ENCODE measurements around the gene TRPM3.
A peak's percentile ranks its signal among the peaks of the same experiment; 100 is the strongest.

TRPM3 gene

DNA sequence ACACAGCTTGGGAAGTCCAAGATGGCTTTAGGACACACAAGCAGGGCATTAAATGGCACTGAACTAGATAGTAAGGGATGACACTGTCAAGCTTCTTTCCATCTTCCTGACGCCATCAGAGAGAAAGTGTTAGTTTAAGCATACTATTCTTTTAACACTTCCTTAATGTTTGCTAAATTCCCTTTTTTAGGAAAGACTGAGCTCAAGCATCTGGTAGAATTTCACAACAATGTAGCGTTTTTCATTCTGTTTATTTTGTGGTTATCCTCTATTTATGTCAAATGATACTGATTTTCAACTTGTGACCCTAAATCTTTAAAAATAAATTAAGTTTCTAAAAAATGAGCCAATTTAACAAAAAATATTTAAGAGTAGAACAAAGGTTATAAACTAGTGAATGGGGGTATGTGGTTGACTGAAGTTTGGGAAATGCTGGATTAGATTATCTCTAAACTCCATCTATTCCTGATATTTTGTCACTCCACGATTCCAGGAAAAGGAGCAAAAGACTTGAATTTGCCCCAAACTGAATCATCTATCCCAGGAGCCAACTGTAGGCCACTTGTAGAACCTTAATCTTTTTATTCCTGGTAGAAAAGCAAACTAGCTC lies 559.5 kb downstream of the TRPM3 start:
- Histone ChIP-seq H3K4me1 (ENCODE audit: control insufficient read depth in 5 of 5, insufficient read depth in 5 of 5, low read length in 5 of 5) (peaks cover 2 to 35% (median 19%) of the 10 kb centered on the region in 5 donors), H3K36me3 (ENCODE audit: control insufficient read depth in 5 of 5, insufficient read depth in 5 of 5, low read length in 5 of 5) (no peaks in the 10 kb centered on the region), H3K4me3 (ENCODE audit: low read depth in 1 of 5, low read length in 5 of 5) (no peak overlapping the region), H3K27me3 (ENCODE audit: control insufficient read depth in 5 of 5, insufficient read depth in 4 of 5, low read length in 5 of 5) (no peaks in the 10 kb centered on the region), H3K27ac (ENCODE audit: low read depth, low read length) (peak overlapping the region; percentile 11), H3K9me3 (ENCODE audit: control insufficient read depth in 5 of 5, low read length in 5 of 5) (no peaks in the 10 kb centered on the region), H3K9ac (ENCODE audit: low read length in 5 of 5) (no peak overlapping the region)

DNA sequence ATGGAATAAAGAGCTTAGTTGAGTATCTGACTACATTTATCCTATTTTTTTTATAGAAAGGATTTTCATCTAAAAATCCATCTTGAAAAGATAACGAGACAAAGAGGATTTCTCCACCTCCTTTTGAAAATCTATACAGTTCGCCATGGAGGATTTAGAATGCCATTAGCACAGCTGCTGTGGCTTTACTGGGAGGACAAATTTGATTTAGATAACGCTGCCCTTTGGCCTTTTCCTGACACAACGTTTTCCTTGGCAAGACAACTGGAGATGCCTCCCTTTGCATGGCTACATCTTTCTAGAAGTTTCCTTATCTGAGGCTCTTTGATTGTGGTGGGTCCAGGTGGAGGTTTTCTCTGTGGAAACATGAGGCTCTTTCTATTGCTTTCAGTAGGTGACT lies 560.3 kb downstream of the TRPM3 start:
- H3K9ac ChIP-seq (ENCODE audit: low read length in 5 of 5) = no peak overlapping the region
- no peaks in the 10 kb centered on the region for H3K9me3 ChIP-seq (ENCODE audit: control insufficient read depth in 5 of 5, low read length in 5 of 5)
- no peaks in the 10 kb centered on the region for H3K36me3 ChIP-seq (ENCODE audit: control insufficient read depth in 5 of 5, insufficient read depth in 5 of 5, low read length in 5 of 5)
- peaks cover 2 to 35% (median 19%) of the 10 kb centered on the region in 5 donors for H3K4me1 ChIP-seq (ENCODE audit: control insufficient read depth in 5 of 5, insufficient read depth in 5 of 5, low read length in 5 of 5)
- H3K27ac ChIP-seq (ENCODE audit: low read depth, low read length) = peak overlapping the region; percentile 11
- H3K27me3 ChIP-seq (ENCODE audit: control insufficient read depth in 5 of 5, insufficient read depth in 4 of 5, low read length in 5 of 5) = no peaks in the 10 kb centered on the region
- H3K4me3 ChIP-seq (ENCODE audit: low read depth in 1 of 5, low read length in 5 of 5) = no peak overlapping the region

DNA sequence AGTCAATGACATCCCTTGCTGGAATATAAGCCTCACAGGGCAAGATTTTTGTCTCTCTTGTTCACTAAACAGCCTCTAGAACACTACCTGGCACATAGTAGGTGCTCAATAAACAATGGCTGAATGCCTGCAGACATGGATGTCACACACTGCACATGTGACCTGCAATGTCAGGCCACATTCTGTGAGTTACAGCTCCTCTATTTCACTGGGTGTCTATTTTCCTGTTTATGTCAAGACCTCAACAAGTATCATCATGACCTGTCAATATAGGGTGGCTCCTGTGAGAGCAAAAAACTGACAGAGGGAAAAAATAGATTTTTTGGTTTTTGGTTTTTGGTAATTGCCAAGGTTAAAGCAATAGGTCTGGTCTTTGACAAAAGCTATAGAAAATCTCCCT lies 562.3 kb downstream of the TRPM3 start:
- H3K4me1 ChIP-seq (ENCODE audit: control insufficient read depth in 5 of 5, insufficient read depth in 5 of 5, low read length in 5 of 5) = peaks cover 4 to 48% (median 33%) of the 10 kb centered on the region in 5 donors
- H3K27me3 ChIP-seq (ENCODE audit: control insufficient read depth in 5 of 5, insufficient read depth in 4 of 5, low read length in 5 of 5) = no peaks in the 10 kb centered on the region
- H3K4me3 ChIP-seq (ENCODE audit: low read depth in 1 of 5, low read length in 5 of 5) = no peak overlapping the region
- no peaks in the 10 kb centered on the region for H3K9me3 ChIP-seq (ENCODE audit: control insufficient read depth in 5 of 5, low read length in 5 of 5)
- H3K9ac ChIP-seq (ENCODE audit: low read length in 5 of 5) = no peak overlapping the region
- no peaks in the 10 kb centered on the region for H3K36me3 ChIP-seq (ENCODE audit: control insufficient read depth in 5 of 5, insufficient read depth in 5 of 5, low read length in 5 of 5)
- no peak overlapping the region for H3K27ac ChIP-seq (ENCODE audit: low read depth, low read length)

DNA sequence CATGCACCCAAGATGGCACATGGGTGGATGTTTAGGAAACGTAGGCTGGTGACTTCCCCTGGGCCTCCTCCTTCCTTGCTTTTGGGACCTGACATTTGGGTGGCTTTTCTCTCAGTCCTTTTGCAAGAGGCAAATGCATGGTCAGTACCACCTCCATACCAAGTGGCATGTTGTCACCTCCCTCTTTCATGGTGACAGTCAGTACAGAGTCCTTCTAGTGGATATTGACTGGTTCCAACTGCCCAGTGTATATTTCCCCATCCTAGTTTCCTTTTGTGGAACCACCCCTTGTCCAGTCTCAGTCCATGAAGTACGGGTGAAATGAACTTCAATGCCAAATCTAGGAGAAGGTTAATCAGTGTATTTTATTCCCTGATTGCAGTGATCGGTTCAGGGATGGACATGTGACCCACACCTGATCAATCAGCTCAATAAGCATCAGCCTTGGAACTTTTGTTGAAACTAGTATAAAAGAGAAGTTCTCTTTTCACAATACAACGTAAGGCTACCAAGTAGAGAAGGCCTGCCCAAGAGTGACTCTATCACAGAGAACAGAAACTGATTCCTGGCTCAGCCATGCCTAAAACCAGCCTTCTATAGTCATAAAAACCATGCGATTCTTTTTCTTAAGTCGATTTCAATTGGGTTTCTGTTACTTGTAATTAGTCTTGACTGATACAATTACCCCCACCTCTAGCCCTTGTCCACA lies 563.6 kb downstream of the TRPM3 start:
- Histone ChIP-seq H3K4me3 (ENCODE audit: low read depth in 1 of 5, low read length in 5 of 5) (no peak overlapping the region), H3K27ac (ENCODE audit: low read depth, low read length) (no peak overlapping the region), H3K27me3 (ENCODE audit: control insufficient read depth in 5 of 5, insufficient read depth in 4 of 5, low read length in 5 of 5) (no peaks in the 10 kb centered on the region)

DNA sequence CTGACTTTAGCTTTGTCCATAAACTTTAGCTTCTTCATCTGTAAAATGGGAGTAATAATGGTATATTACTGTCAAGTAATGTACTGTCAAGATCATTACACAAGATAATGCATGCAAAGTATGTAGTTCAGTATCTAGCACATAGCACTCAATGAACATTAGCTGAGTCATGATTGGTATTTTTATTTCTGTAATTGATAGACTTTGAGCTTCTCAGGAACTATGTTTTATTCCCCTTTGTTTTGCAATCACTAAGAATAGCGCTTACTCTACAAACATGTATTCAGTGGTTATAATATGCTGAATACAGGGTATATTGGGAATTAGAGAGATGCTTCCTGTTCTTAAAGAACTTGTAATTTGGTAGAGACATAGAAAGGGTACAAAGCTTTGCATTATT lies 564.6 kb downstream of the TRPM3 start:
- Histone ChIP-seq H3K36me3 (ENCODE audit: control insufficient read depth in 5 of 5, insufficient read depth in 5 of 5, low read length in 5 of 5) (no peaks in the 10 kb centered on the region), H3K4me1 (ENCODE audit: control insufficient read depth in 5 of 5, insufficient read depth in 5 of 5, low read length in 5 of 5) (peaks cover 4 to 32% (median 28%) of the 10 kb centered on the region in 5 donors), H3K27me3 (ENCODE audit: control insufficient read depth in 5 of 5, insufficient read depth in 4 of 5, low read length in 5 of 5) (no peaks in the 10 kb centered on the region), H3K9me3 (ENCODE audit: control insufficient read depth in 5 of 5, low read length in 5 of 5) (no peaks in the 10 kb centered on the region), H3K4me3 (ENCODE audit: low read depth in 1 of 5, low read length in 5 of 5) (no peak overlapping the region), H3K9ac (ENCODE audit: low read length in 5 of 5) (no peak overlapping the region), H3K27ac (ENCODE audit: low read depth, low read length) (no peak overlapping the region)

More for the DNA sequence above, 563.6 kb downstream of the TRPM3 start:
- Histone ChIP-seq H3K36me3 (ENCODE audit: control insufficient read depth in 5 of 5, insufficient read depth in 5 of 5, low read length in 5 of 5) (no peaks in the 10 kb centered on the region), H3K9ac (ENCODE audit: low read length in 5 of 5) (no peak overlapping the region), H3K9me3 (ENCODE audit: control insufficient read depth in 5 of 5, low read length in 5 of 5) (no peaks in the 10 kb centered on the region), H3K4me1 (ENCODE audit: control insufficient read depth in 5 of 5, insufficient read depth in 5 of 5, low read length in 5 of 5) (peaks cover 4 to 41% (median 30%) of the 10 kb centered on the region in 5 donors)

DNA sequence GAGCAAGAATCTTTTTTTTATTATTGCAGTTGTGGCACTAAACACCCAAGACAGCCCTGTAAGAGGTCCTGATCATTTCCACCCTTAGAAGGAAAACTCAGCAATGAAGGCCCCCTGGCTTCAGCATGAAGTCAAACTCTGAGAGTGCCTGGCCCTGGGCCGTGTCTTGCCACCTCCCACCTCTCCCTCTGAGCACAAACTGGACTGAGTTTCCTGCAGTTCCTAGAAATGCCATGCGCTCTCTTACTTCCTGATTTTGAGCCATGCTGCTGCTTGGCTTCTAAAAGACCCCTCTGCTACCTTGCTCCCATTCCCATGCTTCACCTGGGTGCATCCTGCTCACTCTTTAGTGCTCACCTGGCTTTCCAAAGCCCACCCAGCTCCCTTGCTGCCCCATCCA lies 566.5 kb downstream of the TRPM3 start:
- H3K36me3 ChIP-seq (ENCODE audit: control insufficient read depth in 5 of 5, insufficient read depth in 5 of 5, low read length in 5 of 5) = no peaks in the 10 kb centered on the region
- H3K4me3 ChIP-seq (ENCODE audit: low read depth in 1 of 5, low read length in 5 of 5) = no peak overlapping the region
- peaks cover 4 to 26% (median 24%) of the 10 kb centered on the region in 5 donors for H3K4me1 ChIP-seq (ENCODE audit: control insufficient read depth in 5 of 5, insufficient read depth in 5 of 5, low read length in 5 of 5)
- no peaks in the 10 kb centered on the region for H3K27me3 ChIP-seq (ENCODE audit: control insufficient read depth in 5 of 5, insufficient read depth in 4 of 5, low read length in 5 of 5)
- H3K9ac ChIP-seq (ENCODE audit: low read length in 5 of 5) = no peak overlapping the region
- H3K27ac ChIP-seq (ENCODE audit: low read depth, low read length) = peak overlapping the region; percentile 29
- H3K9me3 ChIP-seq (ENCODE audit: control insufficient read depth in 5 of 5, low read length in 5 of 5) = no peaks in the 10 kb centered on the region

DNA sequence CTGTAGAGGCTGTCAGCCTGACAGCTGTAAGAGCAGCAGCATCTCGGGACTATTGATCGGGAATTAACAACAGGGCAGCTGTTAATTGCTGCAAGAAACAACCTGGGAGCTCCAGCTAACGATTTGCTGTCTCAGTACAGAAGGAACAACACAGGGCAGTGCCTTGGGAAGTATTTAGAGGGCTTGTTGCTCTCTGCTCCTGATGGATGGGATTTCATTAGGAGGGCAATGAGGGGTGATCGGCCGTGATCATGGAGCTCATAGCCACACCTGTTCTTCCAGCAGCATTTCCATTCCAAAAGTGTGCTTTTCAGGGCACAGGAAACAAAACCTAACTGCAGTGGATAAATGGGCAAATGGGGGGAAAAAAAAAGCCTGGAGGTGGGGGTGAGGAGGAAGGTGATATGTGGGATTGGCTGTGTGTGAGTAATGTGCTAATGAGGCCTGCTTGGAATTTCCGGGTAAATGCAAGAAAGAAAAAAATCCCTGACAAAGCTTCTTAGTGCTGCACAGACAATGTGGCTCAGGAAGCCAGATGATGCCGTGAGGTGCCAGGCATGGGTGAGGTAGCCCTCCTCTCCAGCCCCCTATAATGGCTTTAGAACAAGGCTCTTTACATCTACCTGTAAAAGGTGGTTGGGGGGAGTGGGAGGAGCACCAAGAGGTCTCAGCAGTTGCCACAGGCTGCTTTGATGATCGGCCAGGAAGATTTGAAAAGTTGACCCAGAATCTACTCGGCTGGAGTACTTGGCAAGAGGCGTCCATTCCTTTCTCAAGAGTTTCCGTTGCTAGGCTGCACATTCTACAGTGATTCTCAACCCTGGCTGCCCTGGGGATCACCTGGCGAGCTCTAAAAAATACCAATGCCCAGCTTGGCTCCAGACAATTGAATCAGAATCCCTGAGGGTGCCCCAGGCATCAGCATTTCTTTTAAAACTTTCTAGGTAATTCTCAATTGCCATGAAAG lies 567.4 kb downstream of the TRPM3 start:
- Histone ChIP-seq H3K9me3 (ENCODE audit: control insufficient read depth in 5 of 5, low read length in 5 of 5) (no peaks in the 10 kb centered on the region), H3K27me3 (ENCODE audit: control insufficient read depth in 5 of 5, insufficient read depth in 4 of 5, low read length in 5 of 5) (no peaks in the 10 kb centered on the region), H3K27ac (ENCODE audit: low read depth, low read length) (peak overlapping the region; percentile 29), H3K4me3 (ENCODE audit: low read depth in 1 of 5, low read length in 5 of 5) (no peak overlapping the region), H3K4me1 (ENCODE audit: control insufficient read depth in 5 of 5, insufficient read depth in 5 of 5, low read length in 5 of 5) (peaks cover 4 to 26% (median 24%) of the 10 kb centered on the region in 5 donors), H3K9ac (ENCODE audit: low read length in 5 of 5) (no peak overlapping the region), H3K36me3 (ENCODE audit: control insufficient read depth in 5 of 5, insufficient read depth in 5 of 5, low read length in 5 of 5) (no peaks in the 10 kb centered on the region)

DNA sequence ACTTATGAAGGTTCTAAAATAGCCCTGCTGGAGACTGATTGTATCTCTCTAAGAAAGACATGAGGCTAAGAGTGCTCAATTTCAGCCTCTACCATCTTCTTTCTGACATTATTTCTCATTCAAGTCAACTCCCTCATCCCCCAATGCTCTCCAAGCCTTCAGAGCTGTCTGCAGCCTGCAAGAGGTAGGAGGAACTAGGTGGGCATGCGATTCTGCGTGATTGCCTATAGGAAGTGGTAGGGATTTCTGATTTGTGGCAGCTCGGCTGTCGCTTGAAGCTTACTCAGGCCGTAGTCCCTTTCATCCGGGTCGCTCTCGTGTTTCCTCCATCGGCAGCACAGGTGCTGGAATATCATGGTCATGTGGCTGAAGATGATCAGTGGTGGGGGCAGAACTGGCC lies 568.9 kb downstream of the TRPM3 start:
- no peak overlapping the region for H3K9ac ChIP-seq (ENCODE audit: low read length in 5 of 5)
- H3K9me3 ChIP-seq (ENCODE audit: control insufficient read depth in 5 of 5, low read length in 5 of 5) = no peaks in the 10 kb centered on the region
- peaks cover 4 to 26% (median 24%) of the 10 kb centered on the region in 5 donors for H3K4me1 ChIP-seq (ENCODE audit: control insufficient read depth in 5 of 5, insufficient read depth in 5 of 5, low read length in 5 of 5)
- H3K36me3 ChIP-seq (ENCODE audit: control insufficient read depth in 5 of 5, insufficient read depth in 5 of 5, low read length in 5 of 5) = no peaks in the 10 kb centered on the region
- no peaks in the 10 kb centered on the region for H3K27me3 ChIP-seq (ENCODE audit: control insufficient read depth in 5 of 5, insufficient read depth in 4 of 5, low read length in 5 of 5)
- no peak overlapping the region for H3K4me3 ChIP-seq (ENCODE audit: low read depth in 1 of 5, low read length in 5 of 5)
- no peak overlapping the region for H3K27ac ChIP-seq (ENCODE audit: low read depth, low read length)

DNA sequence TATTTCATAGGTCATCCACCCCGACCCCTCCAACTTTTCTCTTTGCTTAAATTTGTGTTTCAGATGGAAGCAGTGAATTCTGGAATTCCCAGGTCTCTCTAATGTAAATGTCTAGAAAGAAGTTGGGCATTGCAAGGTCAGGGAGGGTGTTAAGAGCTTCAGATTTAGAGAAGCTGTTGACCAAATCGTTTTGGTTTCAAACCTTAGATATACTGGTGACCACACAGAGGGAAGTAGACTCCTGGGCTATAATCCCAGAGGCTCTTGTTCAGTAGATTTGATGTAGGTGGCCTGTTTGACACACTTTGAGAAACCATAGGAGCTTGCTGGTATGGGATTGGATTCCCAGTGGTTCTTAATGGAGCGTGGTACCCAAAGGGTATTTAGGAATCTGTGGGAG lies 569.6 kb downstream of the TRPM3 start:
- Histone ChIP-seq H3K9ac (ENCODE audit: low read length in 5 of 5) (no peak overlapping the region), H3K27me3 (ENCODE audit: control insufficient read depth in 5 of 5, insufficient read depth in 4 of 5, low read length in 5 of 5) (no peaks in the 10 kb centered on the region), H3K36me3 (ENCODE audit: control insufficient read depth in 5 of 5, insufficient read depth in 5 of 5, low read length in 5 of 5) (no peaks in the 10 kb centered on the region), H3K27ac (ENCODE audit: low read depth, low read length) (no peak overlapping the region), H3K9me3 (ENCODE audit: control insufficient read depth in 5 of 5, low read length in 5 of 5) (no peaks in the 10 kb centered on the region), H3K4me3 (ENCODE audit: low read depth in 1 of 5, low read length in 5 of 5) (no peak overlapping the region), H3K4me1 (ENCODE audit: control insufficient read depth in 5 of 5, insufficient read depth in 5 of 5, low read length in 5 of 5) (peaks cover 4 to 26% (median 24%) of the 10 kb centered on the region in 5 donors)

DNA sequence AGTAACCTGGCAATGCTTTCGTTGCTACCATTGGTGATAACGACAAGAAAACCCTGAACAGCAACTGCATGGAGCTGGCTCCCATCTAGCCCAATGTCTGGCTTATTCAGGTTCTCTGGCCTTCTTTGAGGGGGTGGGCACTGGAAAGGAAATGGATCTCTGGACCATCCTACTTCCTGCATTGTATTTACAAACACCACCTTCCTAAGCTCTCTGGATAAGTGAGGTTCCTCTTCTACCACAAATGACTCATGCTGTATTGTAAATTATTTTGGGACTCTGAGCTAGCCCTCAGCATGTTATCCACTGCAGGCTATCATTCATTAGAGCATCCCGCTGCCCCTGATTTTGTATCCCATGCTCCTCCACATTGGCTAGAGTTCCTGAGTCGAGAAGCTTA lies 570.0 kb downstream of the TRPM3 start:
- Histone ChIP-seq H3K27me3 (ENCODE audit: control insufficient read depth in 5 of 5, insufficient read depth in 4 of 5, low read length in 5 of 5) (no peaks in the 10 kb centered on the region), H3K36me3 (ENCODE audit: control insufficient read depth in 5 of 5, insufficient read depth in 5 of 5, low read length in 5 of 5) (no peaks in the 10 kb centered on the region), H3K4me1 (ENCODE audit: control insufficient read depth in 5 of 5, insufficient read depth in 5 of 5, low read length in 5 of 5) (peaks cover 4 to 26% (median 24%) of the 10 kb centered on the region in 5 donors), H3K9me3 (ENCODE audit: control insufficient read depth in 5 of 5, low read length in 5 of 5) (no peaks in the 10 kb centered on the region), H3K27ac (ENCODE audit: low read depth, low read length) (no peak overlapping the region), H3K4me3 (ENCODE audit: low read depth in 1 of 5, low read length in 5 of 5) (no peak overlapping the region), H3K9ac (ENCODE audit: low read length in 5 of 5) (no peak overlapping the region)

Measured in subcutaneous abdominal adipose tissue (tissue), 5 donors.